Measurements from ENCODE around the gene ANKRD23.

ANKRD23 gene

GRCh38 chr2:96861074-96861473 is 17.3 kb upstream of the ANKRD23 start:
- H3K4me3 ChIP-seq (ENCODE audit: low read depth, low read length) = no peak overlapping the region
- TF ChIP-seq CTCF (IDR thresholded peaks at IDR 0.05; ENCODE audit: control insufficient read depth, extremely low read depth, insufficient read depth) = no peak
- DNase-seq (ENCODE audit: low read depth) = no peak

- TF ChIP-seq CTCF (IDR thresholded peaks at IDR 0.05; ENCODE audit: control insufficient read depth, extremely low read depth, insufficient read depth) = no peak
- H3K4me3 ChIP-seq (ENCODE audit: low read depth, low read length) = no peak overlapping the region
- DNase-seq (ENCODE audit: low read depth) = no peak
Measured at GRCh38 chr2:96860065-96861029, 16.5 kb upstream of the ANKRD23 start.

- H3K4me3 ChIP-seq (ENCODE audit: low read depth, low read length) = no peak overlapping the region
- no peak for DNase-seq (ENCODE audit: low read depth)
- no peak for TF ChIP-seq CTCF (IDR thresholded peaks at IDR 0.05; ENCODE audit: control insufficient read depth, extremely low read depth, insufficient read depth)
Measured at GRCh38 chr2:96859681-96860064, 15.9 kb upstream of the ANKRD23 start.

- no peak for DNase-seq (ENCODE audit: low read depth)
- no peak overlapping the region for H3K4me3 ChIP-seq (ENCODE audit: low read depth, low read length)
- no peak for TF ChIP-seq CTCF (IDR thresholded peaks at IDR 0.05; ENCODE audit: control insufficient read depth, extremely low read depth, insufficient read depth)
Measured at GRCh38 chr2:96859099-96859649, 15.4 kb upstream of the ANKRD23 start.

GRCh38 chr2:96857667-96858372 is 14.0 kb upstream of the ANKRD23 start, which contains the start of gene ANKRD39:
Gene ANKRD39, minus strand, starts transcription at chr2:96858016. Its CDS starts 29 bp downstream, at chr2:96857987.
- peak; percentile 89 for TF ChIP-seq CTCF (IDR thresholded peaks at IDR 0.05; ENCODE audit: control insufficient read depth, extremely low read depth, insufficient read depth)
- peak; percentile 92 for DNase-seq (ENCODE audit: low read depth)
- H3K4me3 ChIP-seq (ENCODE audit: low read depth, low read length) = peak within 1 kb of the TSS; percentile 72

- H3K4me3 ChIP-seq (ENCODE audit: low read depth, low read length) = peak overlapping the region; percentile 72
- DNase-seq (ENCODE audit: low read depth) = no peak
- TF ChIP-seq CTCF (IDR thresholded peaks at IDR 0.05; ENCODE audit: control insufficient read depth, extremely low read depth, insufficient read depth) = no peak
Measured at GRCh38 chr2:96856776-96857666, 13.2 kb upstream of the ANKRD23 start.

All from LNCaP clone FGC (cell line).